CD4-positive, alpha-beta T cell treated with Interleukin-12 subunit alpha and Interleukin-12 subunit beta, for 1 hour (primary cell): ENCODE results near the gene PCK1.

Experiments used
- DNase-seq: peaks from one replicate; pipeline ENCODE4 v3.0.0-alpha.2; 2020

Gene PCK1

DNA sequence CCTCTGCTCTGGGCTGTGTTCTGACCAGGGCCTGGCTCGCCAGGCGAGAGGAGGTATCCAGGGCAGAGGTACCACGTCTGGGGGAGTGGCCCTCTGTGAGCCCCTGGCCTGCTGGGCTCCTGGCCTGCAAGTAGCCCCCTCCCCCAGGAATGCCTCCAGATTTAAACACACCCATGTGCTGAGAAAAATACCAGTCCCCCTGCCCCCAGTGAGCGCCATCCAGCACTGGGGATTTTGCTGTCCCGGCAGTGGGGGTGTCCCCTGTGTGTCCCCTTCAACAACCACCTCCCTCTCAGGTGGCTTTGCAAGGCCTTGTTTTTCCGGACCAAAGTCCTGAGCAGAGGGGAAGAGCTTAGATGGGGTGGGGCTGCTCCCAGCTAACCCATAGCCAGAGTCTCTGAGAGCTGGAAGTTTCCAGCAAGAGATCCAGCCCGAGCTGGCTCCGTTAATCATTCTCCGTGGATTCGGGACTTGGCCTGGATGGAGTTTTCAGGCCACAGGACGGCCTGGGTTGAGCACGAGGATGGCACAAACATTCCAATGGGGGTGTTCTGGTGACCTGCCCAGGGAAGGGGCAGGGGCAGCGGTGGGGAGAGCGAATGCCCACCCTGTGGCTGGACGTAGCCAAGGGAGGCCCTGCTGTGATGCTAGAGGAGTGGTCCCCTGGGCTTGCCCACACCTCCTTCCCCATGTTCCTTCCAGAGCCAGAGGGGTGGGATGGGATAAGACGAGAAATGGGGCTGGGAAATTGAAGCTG, 29.0 kb downstream of the PCK1 start:
- DNase-seq = no peak

DNA sequence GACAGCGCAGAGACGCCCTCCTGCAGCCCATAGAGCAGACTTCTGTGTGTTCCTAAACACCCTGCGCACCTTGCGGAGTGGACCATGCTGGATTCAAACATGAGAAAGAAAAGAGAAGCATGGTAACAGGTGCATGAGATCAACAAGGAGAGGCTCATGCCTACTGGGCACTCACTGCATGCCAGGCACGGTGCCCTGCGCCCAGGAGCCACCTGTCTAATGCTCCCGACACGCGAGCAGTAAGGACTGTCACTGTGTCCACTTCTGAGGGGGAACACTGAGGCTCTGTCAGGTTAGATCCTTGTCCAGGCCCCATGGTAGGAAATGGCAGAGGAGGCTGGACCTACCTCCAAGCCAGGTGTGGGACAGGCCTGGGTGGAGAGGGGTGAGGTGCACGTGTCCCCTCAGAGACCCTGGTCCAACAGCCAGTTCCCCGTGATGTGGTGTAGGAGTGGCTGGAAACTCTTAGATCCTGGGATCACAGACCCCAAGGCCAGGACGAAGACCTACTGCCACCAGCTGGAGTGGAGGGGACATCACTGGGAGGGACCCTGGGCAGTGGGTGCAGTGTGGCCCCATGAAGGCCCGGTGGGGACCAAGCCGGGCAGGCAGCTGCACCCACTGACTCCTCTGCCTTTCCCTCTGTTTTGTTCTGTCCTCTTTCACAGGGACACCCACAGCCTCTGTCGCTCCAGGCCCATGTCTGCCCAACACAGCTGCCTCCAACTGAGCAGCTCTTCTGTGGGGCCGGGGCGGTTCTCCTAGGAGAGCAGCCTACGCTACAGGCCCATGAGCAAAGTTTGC, 29.8 kb downstream of the PCK1 start:
- no peak for DNase-seq

GRCh38 chr20:57591289-57592229, 30.6 kb downstream of the PCK1 start:
- no peak for DNase-seq

DNA sequence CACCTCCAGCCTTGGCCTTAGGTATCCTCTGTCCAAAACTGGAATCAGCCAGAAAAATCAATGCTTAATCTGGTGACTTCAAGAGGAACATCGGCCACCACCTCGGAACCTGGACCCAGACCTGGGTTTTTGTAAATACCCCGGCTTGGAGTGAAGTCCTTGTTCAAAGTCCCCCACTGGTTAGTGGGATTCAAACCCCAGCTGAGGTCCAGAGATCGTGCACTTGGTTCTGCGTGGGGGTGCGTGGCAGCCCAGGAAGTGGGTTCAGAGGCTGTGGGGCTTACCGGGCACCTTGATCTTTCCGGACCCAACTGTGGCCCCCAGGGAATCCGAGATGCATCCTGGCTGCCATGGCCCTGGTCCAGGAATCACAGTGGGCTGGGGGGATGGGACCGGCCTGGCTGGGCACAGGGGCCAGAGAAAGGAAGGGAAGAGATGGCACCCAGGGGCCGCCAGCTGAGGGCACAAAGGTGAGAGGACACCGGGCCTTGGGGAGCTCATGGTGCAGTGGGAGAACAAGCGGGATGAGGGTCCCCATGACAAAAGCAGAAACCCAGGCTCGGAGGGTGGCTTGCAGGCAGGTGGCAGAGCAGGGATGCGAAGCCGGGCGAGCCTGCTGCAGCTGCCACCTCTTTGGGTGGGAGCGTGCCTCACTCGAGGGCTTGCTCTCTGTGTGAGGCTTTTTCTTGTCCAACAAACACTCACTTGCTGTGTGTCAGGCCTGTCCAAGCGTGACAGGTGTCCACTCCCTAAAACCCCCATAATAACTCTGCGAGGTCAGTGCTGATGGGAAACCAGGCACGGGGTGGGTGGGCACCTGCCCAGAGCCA, 31.6 kb downstream of the PCK1 start:
- DNase-seq = no peak

- no peak for DNase-seq
Observed at GRCh38 chr20:57593134-57593886, 32.4 kb downstream of the PCK1 start.

- peak; percentile 51 for DNase-seq
Observed at GRCh38 chr20:57594092-57594951, 33.4 kb downstream of the PCK1 start.

GRCh38 chr20:57595041-57596030, 34.4 kb downstream of the PCK1 start:
- DNase-seq = no peak

GRCh38 chr20:57596358-57596757, 35.4 kb downstream of the PCK1 start:
- no peak for DNase-seq

- peak; percentile 79 for DNase-seq
Observed at GRCh38 chr20:57596998-57597939, 36.4 kb downstream of the PCK1 start.

DNA sequence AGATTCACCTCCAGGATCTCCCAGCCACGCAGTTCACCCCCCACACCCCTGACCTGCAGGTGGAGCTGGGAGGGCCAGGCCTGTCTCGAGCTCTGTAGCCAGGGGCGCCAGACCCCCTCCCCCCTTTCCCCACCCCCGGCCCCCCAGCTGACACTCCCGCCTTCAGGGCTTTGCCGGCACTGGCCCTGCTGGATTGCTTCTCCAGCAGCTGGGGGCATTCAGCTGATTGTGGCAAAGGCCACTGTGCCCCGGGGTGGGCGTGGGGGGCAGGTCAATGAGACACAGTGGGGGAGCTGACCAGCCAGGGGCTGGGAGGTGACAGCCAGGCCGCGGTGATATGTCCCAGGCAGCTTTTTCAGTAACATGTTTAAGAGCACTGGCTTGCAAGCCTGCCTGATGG, 37.1 kb downstream of the PCK1 start:
- no peak for DNase-seq

DNA sequence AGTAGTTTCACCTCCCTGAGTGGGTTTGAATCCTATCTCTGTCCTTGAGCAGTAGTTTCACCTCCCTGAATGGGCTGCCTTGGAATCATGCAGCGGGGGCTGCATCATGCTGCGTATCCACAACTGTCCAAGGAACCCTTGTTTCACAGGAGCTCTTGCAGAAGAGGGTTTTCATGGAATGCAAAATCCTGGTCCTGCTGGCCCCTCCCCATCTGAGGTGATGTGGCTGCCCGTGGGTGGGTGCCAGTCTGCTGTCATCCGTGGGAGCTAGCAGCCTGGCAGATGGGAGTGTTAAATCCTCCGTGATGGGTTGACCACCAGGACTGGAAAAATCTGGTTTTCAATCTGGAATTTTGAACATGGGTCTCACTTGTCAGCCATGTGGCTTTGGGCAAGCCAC, 37.6 kb downstream of the PCK1 start:
- no peak for DNase-seq

DNA sequence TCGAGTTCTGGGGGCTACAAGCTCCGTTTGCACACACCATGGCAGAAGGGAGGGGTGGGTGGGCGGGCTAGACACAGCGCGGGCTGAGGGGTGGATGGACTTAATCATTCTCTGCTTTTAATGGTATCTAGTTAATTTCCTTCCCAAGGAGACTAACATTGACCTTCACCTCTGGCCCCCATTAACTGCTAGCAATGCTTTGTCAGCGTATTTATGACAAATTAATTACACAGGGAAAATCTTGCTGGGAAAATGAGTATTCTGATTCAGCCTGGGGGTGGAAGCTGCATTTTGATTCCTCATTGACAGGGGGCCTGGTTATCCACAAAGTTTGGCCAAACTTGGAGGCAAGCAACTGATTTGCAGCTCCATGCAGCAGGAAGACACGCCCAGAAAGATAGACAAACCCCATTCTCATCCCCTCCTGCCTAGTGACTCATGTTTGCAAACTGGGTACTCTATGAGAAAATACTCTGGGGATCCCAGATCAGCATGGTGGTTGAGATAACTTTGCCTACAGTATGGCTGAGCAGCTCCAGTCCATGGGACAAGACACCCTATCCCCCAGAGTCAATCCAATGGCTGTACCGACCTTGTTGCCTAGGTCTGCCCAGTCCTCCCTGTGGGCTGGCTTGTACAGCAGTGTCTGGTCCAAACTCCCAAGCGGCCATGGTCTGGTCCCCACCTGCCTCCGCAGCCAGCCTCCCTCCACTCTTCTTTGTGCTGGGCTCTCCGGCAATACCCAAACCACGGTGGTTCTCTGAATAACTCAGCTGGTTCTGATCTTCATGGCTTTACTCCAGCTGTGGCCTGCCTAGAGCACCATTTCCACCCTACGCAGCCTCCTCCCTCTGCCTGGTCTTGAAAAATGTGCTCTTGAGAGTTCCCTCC, 39.7 kb downstream of the PCK1 start:
- no peak for DNase-seq

DNA sequence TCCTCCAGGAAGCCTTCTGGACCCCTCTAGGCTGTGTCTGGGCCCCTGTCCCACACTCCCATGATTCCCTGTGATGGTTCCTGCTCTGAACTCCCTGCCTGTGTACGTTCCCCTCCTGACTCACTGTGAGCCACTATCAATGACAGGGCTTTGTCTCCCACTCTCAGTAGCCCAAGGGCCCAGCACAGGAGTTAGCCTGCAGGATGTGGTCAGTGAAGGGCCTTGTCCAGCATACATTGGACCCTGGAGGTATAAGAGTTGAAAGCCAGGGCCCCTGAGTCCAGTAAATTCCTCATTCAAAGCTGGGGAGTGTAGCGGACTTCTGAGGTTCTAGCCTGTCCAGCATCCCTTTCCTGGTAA, 40.3 kb downstream of the PCK1 start:
- no peak for DNase-seq

- DNase-seq = no peak
Observed at GRCh38 chr20:57601737-57602136, 40.8 kb downstream of the PCK1 start.

- no peak for DNase-seq
Observed at GRCh38 chr20:57603120-57603519, 42.2 kb downstream of the PCK1 start.

- peak; percentile 59 for DNase-seq
Observed at GRCh38 chr20:57605045-57605444, 44.1 kb downstream of the PCK1 start.

DNA sequence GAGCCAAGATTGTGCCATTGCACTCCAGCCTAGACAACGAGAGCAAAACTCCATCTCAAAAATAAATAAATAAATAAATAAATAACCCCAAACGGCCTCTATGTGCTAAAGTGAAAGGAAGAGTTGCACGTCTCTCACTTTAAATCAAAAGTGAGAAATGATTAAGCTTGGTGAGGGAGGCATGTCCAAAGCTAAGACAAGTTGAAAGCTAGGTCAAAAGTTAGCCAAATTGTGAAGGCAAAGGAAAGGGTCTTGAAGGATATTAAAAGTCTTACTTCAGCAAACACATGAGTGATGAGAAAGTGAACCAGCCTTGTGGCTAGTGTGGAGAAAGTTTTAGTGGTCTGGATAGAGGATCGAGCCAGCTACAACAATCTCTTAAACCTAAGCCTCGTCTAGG, 45.0 kb downstream of the PCK1 start:
- DNase-seq = no peak
